HG03025 (cell line): Measurements from ENCODE around the gene RIPOR2.

Source experiments
- ATAC-seq: cut with Tn5 transposase; IDR thresholded peaks from one replicate; pipeline ENCODE4 v1.9.1; 2021; ENCODE audit warnings: mild to moderate bottlenecking, moderate library complexity; ENCODE audit not compliant: unreplicated experiment, low FRiP score

Gene RIPOR2

DNA sequence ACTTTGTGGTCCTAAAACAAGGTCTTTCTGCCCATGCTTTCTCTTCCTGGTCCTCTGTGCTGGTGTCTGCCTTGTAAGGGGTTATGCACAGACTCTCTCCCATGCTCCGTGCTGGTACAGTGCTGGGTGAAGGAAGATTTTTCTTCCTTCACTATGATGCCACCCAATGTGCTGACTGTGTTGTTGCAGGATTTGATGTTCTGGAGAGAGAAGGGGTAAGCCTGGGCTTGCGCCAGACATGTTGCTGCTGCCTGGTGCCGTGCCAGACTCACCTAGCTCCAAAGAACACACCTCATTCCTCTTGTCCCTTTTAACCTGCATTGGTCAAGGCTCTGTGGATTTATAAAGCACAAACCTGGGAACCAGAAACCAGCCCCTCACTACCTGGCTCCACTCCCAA is 108.6 kb downstream of the RIPOR2 start:
- no peak for ATAC-seq

DNA sequence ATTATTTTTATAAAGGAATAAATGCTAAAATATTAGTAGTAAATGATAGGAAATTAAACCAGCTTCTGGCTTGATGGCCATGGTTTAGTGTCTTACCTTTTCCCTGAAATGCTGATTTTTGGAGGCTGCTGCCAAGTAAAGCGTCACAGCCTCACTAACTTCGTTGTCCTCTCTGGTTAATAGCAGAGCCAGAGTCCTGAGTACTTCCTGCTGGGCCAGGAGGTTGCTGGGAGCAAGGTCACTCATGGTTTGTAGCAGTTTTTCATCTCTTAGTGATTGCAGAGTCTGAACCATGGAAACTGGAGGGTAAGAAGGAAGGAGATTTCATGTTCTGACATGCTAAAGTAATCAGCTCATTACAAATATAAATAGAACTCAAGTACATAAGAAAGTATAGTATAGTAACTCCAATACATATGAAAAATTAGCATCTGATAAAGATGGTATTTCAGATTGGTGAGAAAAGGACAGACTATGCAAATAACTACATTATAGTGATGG is 110.6 kb downstream of the RIPOR2 start:
- no peak for ATAC-seq

DNA sequence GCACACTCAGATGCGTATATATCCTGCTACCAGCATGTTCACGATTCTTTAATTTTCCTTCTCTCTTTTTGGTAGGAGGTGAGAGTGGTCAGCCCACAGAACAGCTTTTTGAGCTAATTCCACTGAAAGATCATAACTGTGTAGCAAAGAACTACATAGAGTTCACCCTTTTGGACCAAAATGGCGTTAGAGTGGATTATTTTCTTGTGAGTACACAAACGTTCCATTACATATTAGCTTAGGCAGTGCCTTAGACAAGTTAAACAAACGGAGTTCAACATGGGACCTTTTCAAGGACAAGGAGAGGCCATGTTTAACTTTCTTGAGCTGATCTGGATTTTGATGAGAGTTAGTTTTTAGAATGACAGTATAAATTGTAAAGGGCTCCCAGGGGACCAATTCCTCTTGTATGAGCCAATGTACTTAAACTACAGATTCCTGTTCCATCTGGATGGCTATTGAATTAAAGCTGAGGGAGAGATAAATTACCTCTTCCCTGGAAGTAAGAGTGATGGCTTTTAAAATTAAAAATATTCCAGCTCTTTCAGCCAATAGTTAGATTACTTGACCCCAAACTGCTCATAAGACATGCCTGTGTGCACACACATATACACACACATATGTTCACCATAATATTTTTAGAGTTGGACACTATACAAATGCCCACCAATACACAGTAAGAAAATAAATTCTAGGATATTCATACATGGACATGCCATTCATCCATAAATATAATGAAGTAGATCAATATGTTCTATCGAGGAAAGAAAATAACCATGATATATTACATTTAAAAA is 111.4 kb downstream of the RIPOR2 start:
- no peak for ATAC-seq

DNA sequence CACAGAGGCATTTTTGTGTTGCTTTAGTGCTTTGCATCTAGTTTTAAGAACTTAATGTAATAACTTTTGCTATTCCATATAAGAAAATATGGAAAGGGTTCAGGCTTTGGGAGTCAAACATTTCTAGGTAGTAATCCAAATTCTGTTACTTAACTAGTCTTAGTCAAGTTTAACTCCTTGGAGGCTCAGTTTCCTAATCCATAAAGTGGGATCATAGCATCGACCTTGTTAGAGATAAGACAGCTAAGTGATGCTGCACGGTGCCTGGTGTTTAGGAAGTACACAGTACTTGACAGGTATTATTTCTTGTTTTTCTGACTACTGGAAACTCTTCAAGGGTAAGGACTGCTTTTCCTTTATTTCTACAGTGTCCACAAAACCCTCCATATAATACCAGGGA is 112.6 kb downstream of the RIPOR2 start:
- ATAC-seq: no peak

DNA sequence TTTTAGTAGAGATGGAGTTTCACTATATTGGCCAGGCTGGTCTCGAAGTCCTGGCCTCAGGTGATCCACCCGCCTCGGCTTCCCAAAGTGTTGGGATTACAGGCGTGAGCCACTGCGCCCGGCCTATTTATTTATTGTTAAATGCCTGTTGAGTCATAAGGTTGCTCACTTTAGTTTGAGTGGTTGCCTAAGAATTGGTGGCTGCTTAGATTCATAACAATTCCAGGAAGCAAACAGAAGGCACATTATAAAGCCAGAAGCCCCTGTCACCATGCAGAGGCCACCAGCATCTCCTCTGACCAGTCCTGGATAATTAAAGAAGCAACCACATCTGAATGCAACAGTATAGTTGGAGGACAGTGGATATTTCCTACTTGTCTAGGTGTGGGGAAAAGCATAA is 113.1 kb downstream of the RIPOR2 start:
- no peak for ATAC-seq

DNA sequence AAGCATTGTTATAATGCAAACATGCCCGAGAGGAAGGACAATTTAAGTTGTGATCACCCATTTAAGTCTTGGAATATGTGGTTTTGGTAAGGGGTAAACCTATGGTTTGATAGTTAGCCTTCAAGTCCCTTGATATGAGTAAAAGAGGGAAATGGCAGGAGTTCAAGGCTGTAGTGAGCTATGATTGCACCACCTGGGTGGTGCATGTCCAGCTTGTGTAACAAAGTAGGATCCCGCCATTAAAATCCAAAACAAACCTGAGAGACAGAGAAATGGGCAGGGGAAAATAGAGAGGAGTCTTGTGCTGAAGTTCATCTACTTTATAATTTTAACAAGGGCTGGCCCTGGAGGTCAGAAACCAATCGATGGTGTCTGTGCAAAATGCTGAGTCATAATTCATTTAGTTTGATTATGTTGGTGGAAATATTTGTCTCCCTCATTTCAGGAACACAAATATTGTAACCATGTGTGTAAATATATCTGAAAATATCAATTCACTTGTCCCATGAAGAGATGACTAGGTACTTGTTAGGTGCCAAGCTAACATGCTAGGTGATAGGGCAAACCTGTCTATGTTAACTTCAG is 113.8 kb downstream of the RIPOR2 start:
- no peak for ATAC-seq

DNA sequence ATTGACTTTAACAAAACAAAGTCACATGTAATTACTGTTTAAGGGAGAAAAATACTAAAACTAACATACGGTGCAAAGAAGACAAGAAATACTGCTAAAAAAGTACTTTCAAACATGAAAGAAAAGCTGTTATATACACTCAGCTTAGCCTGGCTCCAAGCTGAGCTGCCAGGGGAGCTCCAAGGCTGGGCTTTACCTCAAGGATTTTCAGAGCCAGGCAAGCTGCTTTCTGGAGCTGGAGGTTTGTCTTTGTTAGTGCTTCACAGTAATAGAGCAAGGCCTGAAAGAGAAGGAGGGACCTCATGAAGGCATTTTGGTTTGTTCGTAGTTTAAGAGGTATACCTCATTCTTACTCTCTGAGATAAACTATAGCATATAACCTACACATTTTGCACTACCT is 117.4 kb downstream of the RIPOR2 start:
- no peak for ATAC-seq

DNA sequence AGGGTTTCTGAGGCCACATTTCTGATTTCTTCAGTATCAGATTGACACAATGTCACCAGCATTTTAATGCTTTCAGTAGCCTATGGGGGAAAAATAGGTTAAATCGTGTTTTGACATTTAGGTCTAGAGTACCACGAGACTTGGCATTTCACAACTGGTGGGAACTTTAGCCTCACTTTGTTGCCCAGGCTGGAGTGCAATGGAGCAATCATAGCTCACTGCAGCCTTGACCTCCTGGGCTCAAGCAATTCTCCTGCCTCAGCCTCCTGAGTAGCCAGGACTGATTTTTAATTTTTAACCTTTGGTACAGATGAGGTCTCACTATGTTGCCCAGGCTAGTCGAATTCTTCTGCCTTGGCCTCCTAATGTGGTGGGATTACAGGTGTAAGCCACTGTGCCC is 126.0 kb downstream of the RIPOR2 start:
- no peak for ATAC-seq

DNA sequence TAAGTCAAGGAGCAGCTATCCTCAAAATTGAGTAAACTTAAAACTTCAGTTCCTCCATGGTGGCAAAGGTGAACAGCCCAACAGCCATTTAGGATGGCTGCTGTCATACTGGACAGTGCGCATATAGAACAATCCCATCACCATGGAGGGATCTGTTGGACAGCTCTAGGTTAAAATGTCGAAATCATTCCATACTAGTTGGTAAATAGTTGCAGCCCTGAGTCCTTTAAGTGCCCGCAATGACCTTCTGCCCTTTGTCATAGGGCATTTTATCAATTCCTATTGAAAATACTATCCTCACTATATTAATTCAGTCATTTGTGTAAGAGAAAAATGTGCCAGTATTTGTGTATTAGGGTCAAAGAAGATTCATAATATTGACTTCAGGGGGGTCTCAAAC is 128.2 kb downstream of the RIPOR2 start:
- no peak for ATAC-seq

DNA sequence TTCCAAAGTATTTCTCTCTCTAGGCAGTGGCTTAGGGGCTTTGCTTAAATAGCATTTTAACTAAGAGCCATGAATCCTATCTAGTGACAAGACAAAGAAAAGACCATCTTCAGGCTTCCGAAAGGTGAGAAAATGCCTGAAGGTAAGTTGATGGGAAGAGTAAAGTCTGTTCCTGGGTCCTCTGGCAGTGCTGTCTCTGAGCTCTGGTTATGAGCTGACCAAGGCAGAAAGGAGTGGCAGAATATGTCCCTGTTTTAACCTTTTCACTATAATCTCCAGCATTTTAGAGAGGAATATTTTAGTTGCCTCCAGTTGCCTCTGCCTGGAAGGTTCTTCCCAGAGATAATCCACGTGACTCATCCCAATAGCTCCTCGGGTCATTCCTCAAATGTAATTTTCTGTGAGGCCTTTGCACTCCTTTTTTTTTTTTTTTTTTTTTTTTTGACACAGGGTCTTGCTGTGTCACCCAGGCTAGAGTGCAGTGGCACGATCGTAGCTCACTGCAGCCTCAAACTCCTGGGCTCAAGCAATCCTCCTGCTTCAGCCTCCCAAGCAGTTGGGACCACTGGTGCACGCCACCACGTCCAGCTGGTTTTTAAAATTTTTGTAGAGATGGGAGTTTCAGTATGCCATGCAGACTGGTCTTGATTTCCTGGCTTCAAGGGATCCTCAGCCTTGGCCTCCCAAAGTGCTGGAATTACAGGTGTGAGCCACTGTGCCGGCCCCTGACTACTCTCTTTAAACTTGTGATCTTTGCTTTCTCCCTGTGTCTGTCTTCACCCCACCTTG is 133.3 kb downstream of the RIPOR2 start:
- ATAC-seq: no peak

DNA sequence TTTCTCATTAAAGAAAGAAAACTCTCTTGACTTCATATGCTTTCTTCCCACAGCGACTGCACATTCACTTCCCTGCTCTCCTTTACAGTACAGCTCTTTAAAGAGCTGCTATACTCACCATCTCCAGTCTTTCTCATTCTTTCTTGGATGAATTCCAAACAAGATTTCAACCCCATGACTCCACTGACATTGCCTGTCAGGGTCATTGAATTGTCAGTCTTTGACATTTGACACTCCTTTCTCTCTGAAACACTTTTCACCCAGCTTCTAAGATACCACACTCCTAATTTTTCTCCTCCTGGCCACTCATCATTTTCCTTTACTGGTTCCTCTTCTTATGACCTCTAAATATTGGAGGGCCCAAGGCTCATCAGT is 136.2 kb downstream of the RIPOR2 start:
- ATAC-seq: no peak

DNA sequence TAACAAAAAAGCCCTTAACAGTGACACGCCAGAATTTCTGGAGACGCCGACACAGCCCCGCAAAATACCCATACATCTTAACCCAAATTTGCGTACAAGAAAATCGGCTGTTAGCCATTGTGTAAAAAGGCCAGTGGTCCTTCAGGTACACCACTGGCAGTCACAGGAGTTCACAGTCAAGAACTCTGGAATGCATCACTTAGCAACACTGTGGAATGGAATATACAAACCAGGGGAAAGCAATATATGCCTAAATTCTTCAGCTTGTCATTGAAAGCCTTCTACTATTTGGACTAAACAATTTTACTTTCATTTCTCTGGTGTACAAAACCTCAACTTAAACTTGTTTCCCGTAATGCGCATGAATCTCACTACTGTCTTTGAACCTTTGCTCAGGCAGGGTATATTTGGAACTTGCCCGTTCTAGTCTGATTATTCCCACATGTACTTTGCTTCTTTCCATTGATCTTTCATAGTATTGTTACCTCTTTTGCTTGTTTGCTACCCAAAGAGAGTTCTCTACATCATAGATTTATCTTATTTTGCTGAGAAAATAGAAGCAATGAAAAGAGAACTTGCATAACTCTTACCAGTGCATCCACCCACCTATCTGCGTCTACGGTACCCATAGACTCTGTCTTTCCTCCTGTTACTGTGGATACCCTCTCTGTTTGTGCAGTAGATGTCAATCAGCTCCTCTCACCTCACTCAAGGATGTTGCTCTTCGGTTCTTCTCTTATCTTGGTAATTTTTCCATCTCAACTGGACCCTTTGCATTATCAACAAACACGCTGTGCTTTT is 136.8 kb downstream of the RIPOR2 start, which contains the start of gene ARMH2:
Gene ARMH2 (minus strand): TSS at position 178 of the 801 bp plus-strand sequence. CDS start 60 bp downstream, at position 118.
- no peak for ATAC-seq

DNA sequence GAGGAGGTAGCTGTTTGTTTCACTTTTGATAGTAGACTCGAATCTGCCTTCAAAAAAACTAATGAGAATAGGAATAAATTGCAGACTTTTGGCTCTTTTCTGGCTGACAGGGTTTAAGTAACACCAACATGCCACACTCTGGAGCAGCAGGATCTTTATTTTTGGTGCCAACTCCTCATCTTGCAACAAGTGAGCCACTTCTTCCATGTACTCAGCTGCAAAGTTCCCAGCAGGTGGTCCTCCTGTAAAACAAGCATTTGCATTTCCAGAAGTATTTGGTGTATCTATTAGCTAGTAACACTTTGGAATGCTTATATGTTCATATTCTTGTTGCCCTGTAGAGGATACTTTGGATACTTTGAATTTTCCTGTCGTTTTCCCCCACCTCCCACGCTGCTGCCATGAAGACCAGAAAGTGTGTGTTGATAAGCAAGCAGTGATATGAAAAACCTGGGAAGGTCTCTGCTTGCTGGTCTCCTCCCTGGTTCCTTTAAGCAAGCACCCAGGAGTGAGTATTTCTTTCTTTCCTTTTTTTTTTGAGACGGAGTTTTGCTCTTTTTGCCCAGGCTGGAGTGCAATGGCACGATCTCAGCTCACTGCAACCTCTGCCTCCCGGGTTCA is 138.1 kb downstream of the RIPOR2 start:
- ATAC-seq: no peak

DNA sequence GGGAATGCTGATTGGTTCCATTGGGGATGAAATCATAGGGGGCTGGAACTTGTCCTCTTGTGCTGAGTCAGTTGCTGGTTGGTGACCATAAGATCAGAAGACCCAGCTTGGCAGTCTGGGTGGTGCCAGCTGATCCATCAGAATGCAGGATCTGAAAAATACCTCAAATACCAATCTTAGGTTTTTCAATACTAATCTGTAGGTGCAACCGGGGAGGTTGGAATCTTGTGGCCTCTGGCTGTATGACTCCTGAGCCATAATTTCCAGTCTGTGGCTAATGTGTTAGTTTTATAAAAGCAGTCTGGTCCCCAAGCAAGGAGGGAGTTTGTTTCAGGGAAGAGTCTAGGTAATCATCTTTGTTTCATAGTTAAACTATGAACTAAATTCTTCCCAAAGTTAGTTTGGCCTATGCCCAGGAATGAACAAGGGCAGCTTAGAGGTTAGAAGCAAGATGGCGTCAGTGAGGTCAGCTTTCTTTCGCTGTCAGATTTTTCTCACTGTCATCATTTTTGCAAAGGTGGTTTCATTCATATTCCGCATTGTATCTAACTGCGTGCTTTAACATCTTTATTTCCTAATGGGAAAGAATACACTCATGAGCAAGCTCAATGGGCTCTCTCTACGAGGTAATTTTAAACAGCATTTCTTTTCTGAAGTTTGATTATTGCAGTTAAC is 139.0 kb downstream of the RIPOR2 start:
- no peak for ATAC-seq

DNA sequence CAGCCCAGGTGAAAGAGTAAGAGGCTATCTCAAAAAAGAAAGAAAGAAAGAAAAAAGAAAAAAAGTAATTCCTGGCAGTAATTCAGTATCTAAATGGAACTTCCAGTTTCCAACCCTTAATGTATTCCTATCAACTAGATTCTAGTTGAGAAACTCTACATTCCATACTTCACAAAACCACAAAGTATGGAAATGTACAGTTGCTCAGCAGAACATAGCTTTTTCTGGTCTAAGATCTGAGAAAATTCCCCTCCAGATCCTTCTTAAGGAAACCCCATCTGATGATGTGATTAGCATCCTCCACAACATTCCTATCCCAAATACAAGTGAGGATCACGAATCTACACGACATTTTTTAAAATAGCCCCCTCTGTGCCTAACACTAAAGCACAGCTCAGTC is 140.7 kb downstream of the RIPOR2 start:
- no peak for ATAC-seq

DNA sequence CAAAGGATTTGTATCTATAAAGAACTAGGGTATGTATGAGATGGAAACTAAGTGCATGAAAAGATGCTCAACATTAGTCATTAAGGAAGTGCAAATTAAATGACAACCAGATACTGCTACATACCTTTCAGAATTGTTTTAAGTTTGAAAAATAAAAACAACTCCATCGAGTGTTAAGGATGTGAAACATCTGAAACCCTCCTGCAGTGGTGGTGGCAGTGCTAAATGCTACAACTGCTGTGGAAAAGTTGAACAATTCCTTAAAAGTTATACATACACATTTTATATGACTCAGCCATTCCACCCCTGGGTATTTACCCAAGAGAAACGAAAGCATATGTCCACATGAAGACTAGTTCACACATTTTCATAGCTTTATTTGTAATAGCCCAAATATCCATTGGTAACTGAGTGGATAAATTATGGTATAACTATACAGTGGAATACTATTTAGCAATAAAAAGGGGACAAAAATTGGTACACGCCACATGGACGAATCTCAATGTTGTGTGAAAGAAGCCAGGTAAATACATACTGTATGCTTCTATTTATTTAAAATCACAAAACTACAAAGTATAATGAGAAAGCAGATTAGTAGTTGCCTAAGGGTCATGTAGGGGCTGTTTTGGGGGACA is 147.6 kb downstream of the RIPOR2 start:
- ATAC-seq: no peak

DNA sequence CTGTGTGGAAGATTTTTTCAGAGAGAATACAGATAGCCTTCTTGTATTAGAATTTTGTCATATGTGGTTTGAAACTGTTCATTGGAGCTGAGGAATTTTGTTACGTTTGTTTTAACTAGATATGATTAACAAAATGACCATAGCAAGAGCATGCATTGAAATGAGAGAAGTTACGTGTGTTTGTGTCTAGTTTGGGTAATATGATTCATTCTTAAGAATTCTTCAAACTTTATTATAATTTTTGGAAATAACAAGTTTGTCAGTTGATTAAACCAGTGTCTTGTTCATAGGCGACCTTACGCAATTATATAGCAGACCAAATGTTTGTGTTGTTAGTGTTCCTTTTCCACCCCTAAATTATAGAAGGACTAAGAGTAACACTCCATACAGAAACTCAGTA is 155.6 kb downstream of the RIPOR2 start:
- ATAC-seq: no peak

DNA sequence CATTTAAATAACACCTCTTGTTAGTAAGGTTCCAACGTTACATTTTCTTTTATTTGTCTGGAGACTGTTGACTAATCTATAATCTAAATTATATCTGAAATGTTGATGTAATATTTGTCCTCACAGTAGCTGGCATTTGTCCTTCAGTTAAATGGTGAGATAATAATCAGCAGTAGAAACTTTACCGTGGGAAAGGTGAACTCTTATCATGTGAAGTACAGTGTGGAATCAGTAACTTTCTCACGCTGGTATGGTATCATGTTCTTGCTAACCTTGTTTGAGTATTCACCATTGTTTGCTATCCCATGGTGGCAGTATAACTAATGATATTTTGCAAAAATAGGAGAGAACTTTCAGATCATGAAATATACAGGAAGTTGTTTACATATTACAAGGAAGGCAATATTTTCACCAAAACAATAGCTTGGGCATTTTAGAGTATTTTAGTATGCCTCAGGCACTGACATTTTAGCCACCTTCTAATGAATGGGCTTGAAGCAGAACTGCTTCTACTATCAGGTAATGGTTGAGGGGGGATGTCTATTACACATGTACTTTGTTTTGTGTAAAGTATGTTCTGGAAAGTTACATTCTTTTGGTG is 156.2 kb downstream of the RIPOR2 start:
- ATAC-seq: no peak

DNA sequence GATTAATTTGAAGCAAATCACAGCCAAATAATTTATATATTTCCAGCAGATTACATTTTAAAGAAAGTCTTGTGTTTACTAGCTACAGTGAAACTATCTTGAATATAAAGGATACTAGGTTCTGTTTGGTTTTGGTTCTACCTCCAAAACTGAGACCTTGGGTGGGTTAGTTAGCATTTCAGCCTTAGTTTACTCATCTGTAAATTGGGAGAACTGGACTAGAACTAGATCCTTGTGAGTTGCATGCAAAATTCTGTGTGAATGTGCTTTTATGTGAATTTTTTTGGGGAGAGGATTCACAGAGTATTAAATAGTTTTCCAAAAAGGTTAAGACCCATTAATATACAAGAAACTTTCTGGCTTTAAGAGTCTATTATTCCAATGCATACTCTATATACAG is 156.9 kb downstream of the RIPOR2 start:
- no peak for ATAC-seq
